Brain microvascular endothelial cell (primary cell): ENCODE results near the gene PIMREG.

Source experiments
- DNase-seq: peaks from one replicate; pipeline ENCODE4 v3.0.0-alpha.2; 2020
- H3K27ac ChIP-seq: fragments of 250-450 bp; sonication (Bioruptor Pico); 2 replicates; pipeline ENCODE4 v1.5.1; 2020; ENCODE audit warnings: mild to moderate bottlenecking, moderate library complexity
- H3K27me3 ChIP-seq: fragments of 250-450 bp; sonication (Bioruptor Pico); replicated peaks from 2 replicates; pipeline ENCODE4 v1.5.1; 2020; ENCODE audit warnings: mild to moderate bottlenecking
- H3K36me3 ChIP-seq: fragments of 250-450 bp; sonication (Bioruptor Pico); replicated peaks from 2 replicates; pipeline ENCODE4 v1.5.1; 2020; ENCODE audit warnings: mild to moderate bottlenecking
- H3K4me3 ChIP-seq: 2 replicates; pipeline ENCODE4 v1.5.1; 2011; ENCODE audit warnings: low read depth, mild to moderate bottlenecking, control low read depth, low read length, moderate library complexity
- CTCF ChIP-seq: IDR thresholded peaks from 2 replicates; pipeline ENCODE4 v1.5.1; 2011; ENCODE audit warnings: low read depth, mild to moderate bottlenecking, moderate library complexity, low read length, control low read depth, inconsistent platforms; ENCODE audit errors: missing control alignments
- in situ Hi-C: cut with HindIII; loops from 2 replicates; pipeline ENCODE4 v1.10.0; 2017; ENCODE audit warnings: low sequenced_read_pairs, low pct_ligation_motif_present

PIMREG gene

GRCh38 chr17:6429266-6429665 lies 15.0 kb upstream of the PIMREG start:
- in situ Hi-C loops, result no loop called here
- no peak overlapping the region for H3K4me3 ChIP-seq
- no peaks in the 10 kb centered on the region for H3K36me3 ChIP-seq
- H3K27ac ChIP-seq, result no peak overlapping the region
- no peaks in the 10 kb centered on the region for H3K27me3 ChIP-seq
- no peak for TF ChIP-seq CTCF
- no peak for DNase-seq

- Histone ChIP-seq H3K27me3 (no peaks in the 10 kb centered on the region), H3K36me3 (no peaks in the 10 kb centered on the region), H3K27ac (no peak overlapping the region), H3K4me3 (no peak overlapping the region)
- in situ Hi-C loops, result no loop called here
- peak; percentile 53 for TF ChIP-seq CTCF
- DNase-seq, result no peak
Observed at GRCh38 chr17:6430769-6431168, 13.5 kb upstream of the PIMREG start.

DNA sequence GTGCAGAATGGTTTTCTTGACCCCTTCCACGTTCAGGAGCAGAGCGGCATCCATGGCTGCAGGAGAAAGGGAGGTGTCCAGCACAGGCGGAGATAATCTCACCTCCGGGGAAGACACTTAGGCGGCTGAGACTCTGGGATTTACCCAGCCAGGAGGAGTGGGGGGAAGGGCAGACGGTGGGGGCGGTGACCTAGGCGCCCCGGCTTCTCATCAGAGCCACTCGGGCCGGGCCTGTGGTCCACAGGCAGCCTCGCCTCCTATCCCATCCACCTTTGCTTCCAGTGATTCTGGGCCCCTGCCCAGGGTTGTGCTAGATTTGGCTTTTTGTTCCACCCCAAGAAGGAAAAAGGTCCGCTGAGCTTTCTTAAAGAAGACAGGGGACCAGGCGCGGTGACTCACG lies 9.2 kb upstream of the PIMREG start, which contains the start of gene AIPL1:
AIPL1 (minus strand) TSS at position 71 of the 400 bp plus-strand sequence; CDS start at position 54, 17 bp downstream.
- Histone ChIP-seq H3K27ac (no peak within 1 kb of the TSS), H3K4me3 (no peak within 1 kb of the TSS), H3K27me3 (peaks cover 3% of the 10 kb centered on the region), H3K36me3 (no peaks in the 10 kb centered on the region)
- DNase-seq, result no peak
- no peak for TF ChIP-seq CTCF
- in situ Hi-C loops, result no loop called here

GRCh38 chr17:6435968-6436367 lies 8.3 kb upstream of the PIMREG start:
- TF ChIP-seq CTCF, result peak; percentile 91
- Histone ChIP-seq H3K36me3 (no peaks in the 10 kb centered on the region), H3K4me3 (no peak overlapping the region), H3K27ac (no peak overlapping the region), H3K27me3 (peaks cover 3% of the 10 kb centered on the region)
- in situ Hi-C loops, result no loop called here
- DNase-seq, result peak; percentile 48

GRCh38 chr17:6437466-6437865 lies 6.8 kb upstream of the PIMREG start:
- H3K27me3 ChIP-seq, result peaks cover 3% of the 10 kb centered on the region
- TF ChIP-seq CTCF, result no peak
- H3K36me3 ChIP-seq, result no peaks in the 10 kb centered on the region
- H3K27ac ChIP-seq, result no peak overlapping the region
- in situ Hi-C loops, result no loop called here
- no peak overlapping the region for H3K4me3 ChIP-seq
- DNase-seq, result no peak

DNA sequence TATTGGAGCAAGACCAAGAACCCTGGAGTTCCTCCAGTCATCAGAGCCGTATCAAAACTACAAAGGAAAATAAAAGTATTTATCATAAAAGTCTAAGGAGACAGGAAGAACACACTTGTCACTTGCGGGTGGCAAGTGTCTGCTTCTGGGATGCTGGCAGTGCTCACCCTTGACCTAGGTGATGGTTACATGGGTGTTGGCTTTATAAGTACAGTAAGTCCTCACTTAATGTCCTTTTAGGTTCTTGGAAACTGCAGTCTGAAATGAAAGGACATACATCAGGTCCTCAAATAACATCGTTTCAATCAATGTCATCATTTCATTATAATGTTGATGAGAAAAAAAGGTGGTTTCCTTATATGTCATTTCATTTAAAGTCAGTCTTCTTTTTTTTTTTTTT lies 6.3 kb upstream of the PIMREG start:
- H3K4me3 ChIP-seq, result no peak overlapping the region
- TF ChIP-seq CTCF, result no peak
- peaks cover 3% of the 10 kb centered on the region for H3K27me3 ChIP-seq
- in situ Hi-C loops, result no loop called here
- no peaks in the 10 kb centered on the region for H3K36me3 ChIP-seq
- no peak overlapping the region for H3K27ac ChIP-seq
- no peak for DNase-seq
